A673 (cell line): ENCODE data around the gene CEP112. TPM values are rescaled to one million over a fixed set of nuclear protein-coding genes. Genes with fewer than 3 reads are reported as not detected.
A peak's percentile ranks its signal among the peaks of the same experiment; 100 is the strongest.

Experiments
- BruUV-seq: library from RNA; stranded (reverse); fragments of 400-500 nt; replicated peaks from 2 replicates; lab custom pipeline; 2021; lab: Mats Ljungman, UMichigan
- CTCF ChIA-PET: fragments of 300-600 bp; sonication (Branson Sonifier 250); formaldehyde crosslinking; loops from one replicate; lab custom pipeline; 2022; ENCODE audit warnings: antibody characterized with exemption; lab: Charles Lee
- POLR2A ChIA-PET: fragments of 300-600 bp; sonication (Branson Sonifier 250); formaldehyde crosslinking; loops from one replicate; lab custom pipeline; 2022; ENCODE audit warnings: antibody characterized with exemption; ENCODE audit not compliant: low non-redundant PET; lab: Charles Lee
- DNase-seq: peaks from one replicate; pipeline ENCODE4 v3.0.0-alpha.2; 2015; ENCODE audit warnings: low spot score
- H3K27ac ChIP-seq: fragments of 200-600 bp; sonication (generic); 2 replicates; pipeline ENCODE4 v1.5.1; 2016; ENCODE audit warnings: mixed run types, low read depth, mild to moderate bottlenecking, mixed read lengths, antibody characterized with exemption, low read length; ENCODE audit not compliant: poor library complexity, severe bottlenecking
- H3K27me3 ChIP-seq: fragments of 200-600 bp; sonication (generic); replicated peaks from 2 replicates; pipeline ENCODE4 v1.6.1; 2017; ENCODE audit warnings: mixed run types, low read depth, mild to moderate bottlenecking, mixed read lengths, antibody characterized with exemption, low read length; ENCODE audit not compliant: insufficient read depth, poor library complexity
- H3K36me3 ChIP-seq: fragments of 200-600 bp; sonication (generic); 2 replicates; pipeline ENCODE4 v1.6.1; 2016; ENCODE audit warnings: mixed run types, mild to moderate bottlenecking, mixed read lengths, antibody characterized with exemption, low read length; ENCODE audit not compliant: insufficient read depth, poor library complexity, severe bottlenecking
- H3K4me1 ChIP-seq: fragments of 200-600 bp; sonication (generic); 2 replicates; pipeline ENCODE4 v1.6.1; 2017; ENCODE audit warnings: mixed run types, mild to moderate bottlenecking, mixed read lengths, antibody characterized with exemption, low read length; ENCODE audit not compliant: insufficient read depth, poor library complexity, severe bottlenecking
- H3K4me3 ChIP-seq: fragments of 200-600 bp; sonication (generic); 2 replicates; pipeline ENCODE4 v1.5.1; 2016; ENCODE audit warnings: low read depth, mixed run types, mild to moderate bottlenecking, mixed read lengths, low read length; ENCODE audit not compliant: poor library complexity, severe bottlenecking
- H3K9me3 ChIP-seq: fragments of 200-600 bp; sonication (generic); 2 replicates; pipeline ENCODE4 v1.6.1; 2016; ENCODE audit warnings: mixed run types, low read depth, mild to moderate bottlenecking, mixed read lengths, antibody characterized with exemption, low read length; ENCODE audit not compliant: poor library complexity, severe bottlenecking
- CTCF ChIP-seq: fragments of 300-800, 200-600 bp; sonication (generic); conservative IDR thresholded peaks from 2 replicates; pipeline ENCODE4 v1.5.1; 2017; ENCODE audit warnings: low read depth, mild to moderate bottlenecking, antibody characterized with exemption, low read length, moderate library complexity, mixed read lengths
- EZH2 ChIP-seq: fragments of 200-600 bp; sonication (generic); IDR thresholded peaks from 2 replicates; pipeline ENCODE4 v1.6.1; 2017; ENCODE audit warnings: borderline replicate concordance, low read depth, mild to moderate bottlenecking, mixed read lengths, antibody characterized with exemption, low read length; ENCODE audit not compliant: poor library complexity, severe bottlenecking
- intact Hi-C: fragments of 100-400 bp; cut with micrococcal nuclease; formaldehyde crosslinking; loops from one replicate; pipeline ENCODE4 v1.10.0; 2022; ENCODE audit not compliant: unreplicated experiment
- total RNA-seq: library from RNA; stranded (reverse); gene quantifications from 2 replicates; pipeline ENCODE4 v1.2.3, GENCODE V29; 2021

Gene CEP112
- total RNA-seq, 1 experiment from 2014 or later, result 27.2 TPM

- intact Hi-C loops, result no loop called here
- DNase-seq, result no peak
- H3K36me3 ChIP-seq, result no peaks in the 10 kb centered on the region
- ChIA-PET POLR2A (no interaction called here), CTCF (no interaction called here)
- no peaks in the 10 kb centered on the region for H3K27me3 ChIP-seq
- TF ChIP-seq EZH2, result no peak
- no peak for TF ChIP-seq CTCF
- no peak overlapping the region for H3K4me3 ChIP-seq
- H3K9me3 ChIP-seq, result no peaks in the 10 kb centered on the region
- BruUV-seq, result no TSS peak
- H3K4me1 ChIP-seq, result no peaks in the 10 kb centered on the region
- no peak overlapping the region for H3K27ac ChIP-seq
Observed at GRCh38 chr17:66129759-66130158, 62.2 kb downstream of the CEP112 start.

- ChIA-PET POLR2A (no interaction called here), CTCF (no interaction called here)
- TF ChIP-seq CTCF (no peak), EZH2 (no peak)
- Histone ChIP-seq H3K27ac (no peak overlapping the region), H3K27me3 (no peaks in the 10 kb centered on the region), H3K36me3 (peaks cover 3% of the 10 kb centered on the region), H3K4me3 (no peak overlapping the region), H3K9me3 (no peaks in the 10 kb centered on the region), H3K4me1 (no peaks in the 10 kb centered on the region)
- BruUV-seq, result no TSS peak
- no peak for DNase-seq
- intact Hi-C loops, result no loop called here
Observed at GRCh38 chr17:66126231-66126630, 65.7 kb downstream of the CEP112 start.

- no peak for TF ChIP-seq CTCF
- CTCF ChIA-PET, result no interaction called here
- no peaks in the 10 kb centered on the region for H3K4me1 ChIP-seq
- H3K27me3 ChIP-seq, result no peaks in the 10 kb centered on the region
- no peak overlapping the region for H3K27ac ChIP-seq
- DNase-seq, result peak; percentile 5
- H3K4me3 ChIP-seq, result no peak overlapping the region
- BruUV-seq, result no TSS peak
- intact Hi-C loops, result no loop called here
- peaks cover 3% of the 10 kb centered on the region for H3K36me3 ChIP-seq
- POLR2A ChIA-PET, result no interaction called here
- H3K9me3 ChIP-seq, result no peaks in the 10 kb centered on the region
Observed at GRCh38 chr17:66123163-66123562, 68.8 kb downstream of the CEP112 start.
